Dedifferentiated amniotic fluid mesenchymal stem cell (primary cell): Measurements from ENCODE around the gene PDGFRB.

Experiments used
- DNase-seq: peaks from one replicate; pipeline ENCODE4 v3.0.0-alpha.2; 2016; ENCODE audit errors: extremely low spot score

The PDGFRB gene

GRCh38 chr5:150130493-150130922, 25.1 kb downstream of the PDGFRB start:
- DNase-seq = no peak

GRCh38 chr5:150129813-150130492, 25.7 kb downstream of the PDGFRB start:
- DNase-seq = no peak

- no peak for DNase-seq
Measured at GRCh38 chr5:150129454-150129812, 26.2 kb downstream of the PDGFRB start.

GRCh38 chr5:150126921-150127265, 28.8 kb downstream of the PDGFRB start:
- no peak for DNase-seq

GRCh38 chr5:150126199-150126920, 29.3 kb downstream of the PDGFRB start:
- DNase-seq = no peak

GRCh38 chr5:150125334-150125733, 30.3 kb downstream of the PDGFRB start:
- no peak for DNase-seq

GRCh38 chr5:150124596-150124995, 31.0 kb downstream of the PDGFRB start:
- DNase-seq = no peak

- DNase-seq = no peak
Measured at GRCh38 chr5:150124111-150124557, 31.5 kb downstream of the PDGFRB start.

- no peak for DNase-seq
Measured at GRCh38 chr5:150123542-150123941, 32.1 kb downstream of the PDGFRB start.

GRCh38 chr5:150122536-150123481, 32.8 kb downstream of the PDGFRB start:
- DNase-seq = no peak

- DNase-seq = no peak
Measured at GRCh38 chr5:150122158-150122510, 33.5 kb downstream of the PDGFRB start.

GRCh38 chr5:150121448-150122157, 34.0 kb downstream of the PDGFRB start:
- no peak for DNase-seq

GRCh38 chr5:150120617-150121447, 34.8 kb downstream of the PDGFRB start:
- DNase-seq = no peak

- DNase-seq = no peak
Measured at GRCh38 chr5:150120062-150120441, 35.6 kb downstream of the PDGFRB start.

- DNase-seq = no peak
Measured at GRCh38 chr5:150119421-150120061, 36.1 kb downstream of the PDGFRB start.

GRCh38 chr5:150118561-150119229, 37.0 kb downstream of the PDGFRB start:
- no peak for DNase-seq

GRCh38 chr5:150117945-150118560, 37.6 kb downstream of the PDGFRB start:
- DNase-seq = no peak

- no peak for DNase-seq
Measured at GRCh38 chr5:150116667-150117400, 38.8 kb downstream of the PDGFRB start.
